Lower leg skin (tissue), 4 donors: ENCODE data around the gene NEK11. TPM values are rescaled to one million over a fixed set of nuclear protein-coding genes. Genes with fewer than 3 reads are reported as not detected.

Experiments
- DNase-seq, 2 donors: peaks; one replicate each; pipeline ENCODE4 v3.0.0-alpha.2; 2019; ENCODE audit warnings: low spot score in 2 of 2
- H3K4me3 ChIP-seq: fragments of 200-600 bp; sonication (generic); 2 replicates; pipeline ENCODE4 v1.5.1; 2017; ENCODE audit warnings: mild to moderate bottlenecking, low read depth; ENCODE audit not compliant: poor library complexity, severe bottlenecking
- POLR2A ChIP-seq, 2 donors: fragments of 450-650 bp; IDR thresholded peaks; one replicate each; pipeline ENCODE4 v1.6.1; 2016 to 2017; ENCODE audit warnings: antibody characterized with exemption in 2 of 2, mild to moderate bottlenecking in 1 of 2, moderate library complexity in 1 of 2
- whole genome bisulfite sequencing, 2 donors: methylation state at CpG; one replicate each; pipeline ENCODE4 v1.1.5; 2018; 5-methylcytosine and 5-hydroxymethylcytosine counted together
- intact Hi-C: fragments of 100-400 bp; cut with DNase I; formaldehyde crosslinking; loops from one replicate; pipeline ENCODE4 v1.15.0; 2023; ENCODE audit warnings: low total_unique reads
- total RNA-seq, 4 donors: library from RNA; depleted of rRNA; stranded (reverse); fragments of >200 nt; gene quantifications; one replicate each; pipeline ENCODE4 v1.1.0, GENCODE V29; 2016
- TF ChIP-seq, protein P1 (sequence below), 3 donors: fragments of 450-650 bp; IDR thresholded peaks; one replicate each; pipeline ENCODE4 v1.5.1; 2016; ENCODE audit warnings: antibody characterized with exemption in 3 of 3, mild to moderate bottlenecking in 3 of 3, moderate library complexity in 2 of 3

Gene NEK11
- total RNA-seq, 4 donors from 2014 or later, result 3.3 to 17.3 (median 6.6) TPM

DNA sequence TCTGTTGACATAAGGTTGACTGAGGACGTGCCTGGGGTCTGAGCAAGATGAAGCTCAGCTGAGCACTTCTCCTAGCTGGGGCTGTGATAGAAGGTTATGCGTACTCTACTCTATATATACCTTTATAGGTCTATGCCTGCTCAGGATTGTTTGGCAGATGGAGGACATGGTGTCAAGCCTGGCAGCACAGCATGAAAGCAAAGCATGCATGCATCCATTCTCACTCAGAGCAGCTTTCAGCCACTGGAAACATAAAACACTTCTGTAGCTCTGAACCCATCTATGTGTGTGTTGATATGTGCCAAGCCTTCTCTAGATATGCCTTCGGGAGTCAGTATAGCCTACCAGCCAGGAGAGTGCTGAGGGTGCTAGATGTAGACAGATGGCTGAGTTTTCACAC is 212.6 kb downstream of the NEK11 start:
- no peak overlapping the region for H3K4me3 ChIP-seq
- TF ChIP-seq, protein P1, sequence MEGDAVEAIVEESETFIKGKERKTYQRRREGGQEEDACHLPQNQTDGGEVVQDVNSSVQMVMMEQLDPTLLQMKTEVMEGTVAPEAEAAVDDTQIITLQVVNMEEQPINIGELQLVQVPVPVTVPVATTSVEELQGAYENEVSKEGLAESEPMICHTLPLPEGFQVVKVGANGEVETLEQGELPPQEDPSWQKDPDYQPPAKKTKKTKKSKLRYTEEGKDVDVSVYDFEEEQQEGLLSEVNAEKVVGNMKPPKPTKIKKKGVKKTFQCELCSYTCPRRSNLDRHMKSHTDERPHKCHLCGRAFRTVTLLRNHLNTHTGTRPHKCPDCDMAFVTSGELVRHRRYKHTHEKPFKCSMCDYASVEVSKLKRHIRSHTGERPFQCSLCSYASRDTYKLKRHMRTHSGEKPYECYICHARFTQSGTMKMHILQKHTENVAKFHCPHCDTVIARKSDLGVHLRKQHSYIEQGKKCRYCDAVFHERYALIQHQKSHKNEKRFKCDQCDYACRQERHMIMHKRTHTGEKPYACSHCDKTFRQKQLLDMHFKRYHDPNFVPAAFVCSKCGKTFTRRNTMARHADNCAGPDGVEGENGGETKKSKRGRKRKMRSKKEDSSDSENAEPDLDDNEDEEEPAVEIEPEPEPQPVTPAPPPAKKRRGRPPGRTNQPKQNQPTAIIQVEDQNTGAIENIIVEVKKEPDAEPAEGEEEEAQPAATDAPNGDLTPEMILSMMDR (IDR thresholded peaks at IDR 0.05), result no peak
- no peak for TF ChIP-seq POLR2A (IDR thresholded peaks at IDR 0.05)
- no peak for DNase-seq
- WGBS, 2 donors, result 96% methylated on average over 3 of the region's 3 CpGs
- intact Hi-C loops, result no loop called here

DNA sequence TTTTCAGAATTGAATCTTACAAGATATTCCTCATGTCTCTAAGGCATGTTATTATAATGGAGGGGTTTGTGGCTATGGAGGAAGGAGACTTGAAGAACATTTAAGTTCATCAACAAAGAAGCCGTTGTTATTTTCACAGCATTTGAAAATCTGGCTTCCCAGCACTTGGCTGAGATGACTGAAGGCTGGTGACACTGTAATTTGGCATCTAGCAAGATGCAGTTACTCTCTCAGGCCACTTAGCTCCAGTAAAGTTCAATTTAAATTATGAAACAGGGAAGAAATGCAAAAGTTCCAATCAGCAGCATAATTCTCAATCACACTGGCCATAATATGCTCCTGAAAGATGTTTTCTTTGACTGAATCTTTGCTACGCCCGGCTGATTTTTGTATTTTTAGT is 215.5 kb downstream of the NEK11 start:
- intact Hi-C loops, result no loop called here
- no peak for DNase-seq
- H3K4me3 ChIP-seq, result no peak overlapping the region
- 60 to 69% methylated on average over 3 of the region's 3 CpGs for whole genome bisulfite sequencing, 2 donors
- TF ChIP-seq POLR2A (IDR thresholded peaks at IDR 0.05), result no peak
- TF ChIP-seq, protein P1 (IDR thresholded peaks at IDR 0.05), result no peak

DNA sequence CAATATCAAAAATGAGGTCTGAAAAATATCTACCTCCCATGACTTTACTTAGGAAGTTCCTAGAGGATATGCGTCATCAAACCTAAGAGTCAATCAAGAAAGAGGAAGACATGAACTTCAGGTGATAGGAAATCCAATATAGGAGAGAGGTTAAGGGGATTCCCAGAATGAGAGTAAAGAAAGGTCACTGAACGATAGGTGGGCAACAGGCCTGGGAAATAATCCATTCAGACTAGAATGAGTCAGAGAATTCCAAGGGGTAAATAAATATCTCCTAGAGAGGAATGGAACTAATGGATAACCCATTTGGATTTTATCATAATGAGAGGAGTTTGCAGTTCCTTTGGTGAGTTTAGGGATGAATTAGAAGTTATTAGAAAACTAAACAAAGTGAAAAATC is 223.8 kb downstream of the NEK11 start:
- DNase-seq, result no peak
- TF ChIP-seq, protein P1 (IDR thresholded peaks at IDR 0.05), result no peak
- no peak for TF ChIP-seq POLR2A (IDR thresholded peaks at IDR 0.05)
- WGBS, 2 donors, result 89 to 95% methylated on average over 2 of the region's 2 CpGs
- no peak overlapping the region for H3K4me3 ChIP-seq
- intact Hi-C loops, result no loop called here

DNA sequence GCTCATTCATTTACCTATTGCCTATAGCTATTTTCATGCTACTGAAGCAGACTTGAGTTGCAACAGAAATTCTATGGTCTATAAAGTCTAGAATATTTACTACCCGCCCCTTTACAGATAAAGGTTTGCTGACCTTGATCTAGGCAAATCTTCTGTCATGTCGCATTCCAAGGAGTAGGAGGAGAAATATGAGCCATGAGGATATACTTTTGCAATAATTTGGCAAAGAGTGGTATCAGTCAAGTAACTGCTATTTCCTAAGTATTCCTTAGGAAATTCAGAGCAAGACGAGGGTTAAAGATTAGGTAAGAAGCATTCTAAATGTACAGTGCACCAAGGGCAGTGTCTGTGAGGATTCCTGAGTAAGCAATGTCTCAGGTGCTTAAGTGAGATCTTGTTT is 233.8 kb downstream of the NEK11 start:
- no peak for DNase-seq
- intact Hi-C loops, result no loop called here
- no peak for TF ChIP-seq POLR2A (IDR thresholded peaks at IDR 0.05)
- TF ChIP-seq, protein P1 (IDR thresholded peaks at IDR 0.05), result no peak
- 62 to 72% methylated on average over 3 of the region's 3 CpGs for WGBS, 2 donors
- H3K4me3 ChIP-seq, result no peak overlapping the region

DNA sequence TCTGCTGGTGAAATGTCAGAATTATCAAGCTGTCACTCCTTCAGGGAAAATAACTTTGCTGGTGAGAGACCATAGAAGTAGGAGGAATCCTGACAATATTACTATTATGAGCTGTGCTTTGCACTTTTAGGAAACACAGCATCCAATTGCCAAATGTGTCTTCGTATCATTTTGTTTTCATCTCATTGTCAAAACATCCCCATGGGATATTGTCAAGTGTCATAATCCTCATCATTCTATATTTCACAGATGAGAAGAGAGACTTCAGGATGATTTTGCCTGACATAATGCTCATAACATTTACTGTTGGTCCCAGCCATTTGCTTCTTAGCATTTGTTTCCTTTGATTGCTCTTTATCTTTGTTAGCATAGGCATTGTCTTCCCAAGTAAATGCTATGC is 234.4 kb downstream of the NEK11 start:
- TF ChIP-seq POLR2A (IDR thresholded peaks at IDR 0.05), result no peak
- TF ChIP-seq, protein P1 (IDR thresholded peaks at IDR 0.05), result no peak
- H3K4me3 ChIP-seq, result no peak overlapping the region
- WGBS, 2 donors, result 77 to 84% methylated on average over 1 of the region's 1 CpG
- intact Hi-C loops, result no loop called here
- no peak for DNase-seq

DNA sequence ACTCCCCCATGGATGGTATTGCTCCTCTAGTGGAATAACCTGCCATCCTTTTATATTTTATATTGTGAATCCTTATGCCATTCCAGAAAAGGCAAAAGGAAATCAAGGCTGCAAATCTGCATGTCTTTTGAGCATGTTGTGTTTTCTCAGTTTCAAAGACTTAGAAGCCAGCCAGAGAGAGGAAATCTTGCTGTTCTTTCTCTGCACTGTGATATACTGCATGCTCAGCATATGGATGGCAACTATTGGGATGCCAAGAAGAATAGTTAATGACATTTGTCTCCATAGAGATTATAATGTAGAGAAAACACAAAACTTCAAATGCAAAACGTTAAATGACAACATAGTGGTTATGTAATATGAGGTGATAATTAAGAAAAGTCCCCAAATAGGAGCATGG is 248.9 kb downstream of the NEK11 start:
- no peak for DNase-seq
- 20 to 32% methylated on average over 1 of the region's 1 CpG for WGBS, 2 donors
- H3K4me3 ChIP-seq, result no peak overlapping the region
- no peak for TF ChIP-seq POLR2A (IDR thresholded peaks at IDR 0.05)
- TF ChIP-seq, protein P1 (IDR thresholded peaks at IDR 0.05), result no peak
- intact Hi-C loops, result no loop called here
